K562 (cell line): ENCODE results near the gene ART4. TPM values are rescaled to one million over a fixed set of nuclear protein-coding genes. Genes with fewer than 3 reads are reported as not detected.

ENCODE experiments used
- CEBPG ChIP-seq, 3 experiments: fragments of 200-800 bp in 1 of 3; sonication (Bioruptor generic) in 1 of 3; sonication (generic) in 1 of 3; formaldehyde crosslinking in 1 of 3; IDR thresholded peaks in 2 of 3; conservative IDR thresholded peaks in 1 of 3; 2 replicates each; pipeline versions ENCODE4 v1.6.1 to v1.8.0; 2016 to 2022; ENCODE audit warnings: missing compliant biosample characterization in 2 of 3, missing genetic modification characterization in 2 of 3, mild to moderate bottlenecking in 1 of 3, missing genetic modification reagents in 1 of 3
- GTF2F1 ChIP-seq: IDR thresholded peaks from 2 replicates; pipeline ENCODE4 v1.6.1; 2011; ENCODE audit warnings: low read depth, low read length, improper control_type of control experiment
- ILK ChIP-seq: fragments of 450-650 bp; IDR thresholded peaks from 2 replicates; pipeline ENCODE4 v1.6.1; 2016; ENCODE audit warnings: missing genetic modification characterization, low read depth, mild to moderate bottlenecking, missing compliant biosample characterization, moderate library complexity, borderline replicate concordance
- KLF13 ChIP-seq: fragments of 450-650 bp; IDR thresholded peaks from 2 replicates; pipeline ENCODE4 v1.6.1; 2016; ENCODE audit warnings: missing genetic modification characterization, low read depth, mild to moderate bottlenecking, missing compliant biosample characterization, moderate library complexity, borderline replicate concordance
- L3MBTL2 ChIP-seq: fragments of 450-650 bp; IDR thresholded peaks from 2 replicates; pipeline ENCODE4 v1.6.1; 2016; ENCODE audit warnings: mild to moderate bottlenecking, moderate library complexity
- MAFF ChIP-seq: IDR thresholded peaks from 2 replicates; pipeline ENCODE4 v1.6.1; 2012; ENCODE audit warnings: low read length, improper control_type of control experiment
- MCM2 ChIP-seq: fragments of 450-650 bp; IDR thresholded peaks from 2 replicates; pipeline ENCODE4 v1.6.1; 2017; ENCODE audit warnings: low read depth, mild to moderate bottlenecking
- MCM5 ChIP-seq: fragments of 450-650 bp; IDR thresholded peaks from 2 replicates; pipeline ENCODE4 v1.6.1; 2016; ENCODE audit warnings: low read depth
- MEF2A ChIP-seq: IDR thresholded peaks from 2 replicates; pipeline ENCODE4 v1.6.1; 2011; ENCODE audit warnings: low read depth, mild to moderate bottlenecking, low read length, moderate library complexity; ENCODE audit not compliant: control insufficient read depth
- NFIX ChIP-seq: fragments of 250-450 bp; sonication (Bioruptor Pico); IDR thresholded peaks from 2 replicates; pipeline ENCODE4 v1.4.0; 2020; ENCODE audit warnings: low read depth, mild to moderate bottlenecking, moderate library complexity
- NRF1 ChIP-seq, 2 experiments: fragments of 450-650 bp; IDR thresholded peaks in 1 of 2; conservative IDR thresholded peaks in 1 of 2; 2 replicates each; pipeline ENCODE4 v1.6.1; 2014; ENCODE audit warnings: mild to moderate bottlenecking in 2 of 2
- POLR2AphosphoS2 ChIP-seq: IDR thresholded peaks from 2 replicates; pipeline ENCODE4 v1.6.1; 2012; ENCODE audit warnings: low read length, improper control_type of control experiment
- PURB ChIP-seq: sonication (generic); formaldehyde crosslinking; IDR thresholded peaks from 2 replicates; pipeline ENCODE4 v1.9.0; 2021; ENCODE audit warnings: low read depth, mild to moderate bottlenecking, missing genetic modification reagents
- SRF ChIP-seq, 2 experiments: fragments of 250-450, 450-650 bp in 1 of 2; sonication (Bioruptor Pico) in 1 of 2; sonication (generic) in 1 of 2; formaldehyde crosslinking; IDR thresholded peaks; 2 replicates each; pipeline versions ENCODE4 v1.5.0 to v1.5.1; 2020 to 2022; ENCODE audit warnings: mild to moderate bottlenecking in 1 of 2, missing genetic modification reagents in 1 of 2
- TAF9B ChIP-seq: fragments of 450-650 bp; IDR thresholded peaks from 2 replicates; pipeline ENCODE4 v1.6.1; 2018; ENCODE audit warnings: mild to moderate bottlenecking; ENCODE audit not compliant: partially characterized antibody
- TBL1XR1 ChIP-seq, 2 experiments: IDR thresholded peaks; 2 replicates each; pipeline ENCODE4 v1.6.1; 2012; ENCODE audit warnings: improper control_type of control experiment in 2 of 2, low read length in 2 of 2, mild to moderate bottlenecking in 1 of 2
- U2AF1 ChIP-seq: fragments of 200-400 bp; formaldehyde crosslinking; optimal IDR thresholded peaks from 2 replicates; pipeline ENCODE3; 2017; ENCODE audit warnings: mild to moderate bottlenecking, low read depth, low read length, moderate library complexity
- ZBTB1 ChIP-seq: sonication (generic); formaldehyde crosslinking; IDR thresholded peaks from 2 replicates; pipeline ENCODE4 v1.8.1; 2023; ENCODE audit warnings: missing genetic modification reagents, low read depth, mild to moderate bottlenecking, borderline replicate concordance
- ZNF134 ChIP-seq: fragments of 250-450 bp; sonication (Bioruptor Pico); conservative IDR thresholded peaks from 2 replicates; pipeline ENCODE4 v1.4.0; 2020
- ZNF444 ChIP-seq: fragments of 250-450 bp; sonication (Bioruptor Pico); IDR thresholded peaks from 2 replicates; pipeline ENCODE4 v1.4.0; 2020; ENCODE audit warnings: mild to moderate bottlenecking, moderate library complexity
- polyA plus RNA-seq, 8 experiments: library from polyadenylated mRNA; depleted of rRNA in 4 of 8; stranded (reverse) in 5 of 8; unstranded in 3 of 8; fragments of >200 nt; fragmentation: Nextera tagmentation in 2 of 8; fragmentation: Illumina TruSeq in 1 of 8; extraction: Ambion mirVana in 2 of 8; extraction: Trizol in 1 of 8; gene quantifications; 2 replicates each; pipeline versions ENCODE4 v1.2.1 to v1.2.3, GENCODE V29; 2011 to 2014; ENCODE audit warnings: inconsistent platforms in 1 of 8, missing spikeins in 1 of 8
- total RNA-seq, 7 experiments: library from RNA; depleted of rRNA in 6 of 7; stranded (reverse); fragments of >200 nt in 6 of 7; fragmentation: Illumina TruSeq in 2 of 7; extraction: Trizol in 2 of 7; gene quantifications; 2 replicates each; pipeline versions ENCODE4 v1.2.1 to v1.2.3, GENCODE V29; 2011 to 2021; ENCODE audit warnings: low replicate concordance in 1 of 7
- TF ChIP-seq, protein P1 (sequence below): fragments of 450-650 bp; formaldehyde crosslinking; IDR thresholded peaks from 2 replicates; pipeline ENCODE4 v1.4.0; 2022; ENCODE audit warnings: mild to moderate bottlenecking, moderate library complexity
- TF ChIP-seq, protein P2 (sequence below): fragments of 250-450 bp; sonication (Bioruptor Pico); IDR thresholded peaks from 2 replicates; pipeline ENCODE4 v1.8.0; 2021; ENCODE audit warnings: moderate library complexity, mild to moderate bottlenecking, inconsistent platforms
- TF ChIP-seq, protein P3 (sequence below): sonication (generic); formaldehyde crosslinking; IDR thresholded peaks from 2 replicates; pipeline ENCODE4 v1.8.1; 2023; ENCODE audit warnings: mild to moderate bottlenecking, missing genetic modification reagents
- TF ChIP-seq, protein P4 (sequence below): sonication (generic); formaldehyde crosslinking; IDR thresholded peaks from 2 replicates; pipeline ENCODE4 v1.8.1; 2023; ENCODE audit warnings: mild to moderate bottlenecking, missing genetic modification reagents
- TF ChIP-seq, protein P5 (sequence below): fragments of 250-450 bp; sonication (Bioruptor Pico); IDR thresholded peaks from 2 replicates; pipeline ENCODE4 v1.8.0; 2022; ENCODE audit warnings: moderate library complexity, mild to moderate bottlenecking, inconsistent platforms

Gene ART4
- total and polyA plus RNA-seq, 9 of the 15 experiments (the other 6 are each of a cell fraction or from before 2014, with no cell fraction given): 0.07 TPM; not detected in 8

DNA sequence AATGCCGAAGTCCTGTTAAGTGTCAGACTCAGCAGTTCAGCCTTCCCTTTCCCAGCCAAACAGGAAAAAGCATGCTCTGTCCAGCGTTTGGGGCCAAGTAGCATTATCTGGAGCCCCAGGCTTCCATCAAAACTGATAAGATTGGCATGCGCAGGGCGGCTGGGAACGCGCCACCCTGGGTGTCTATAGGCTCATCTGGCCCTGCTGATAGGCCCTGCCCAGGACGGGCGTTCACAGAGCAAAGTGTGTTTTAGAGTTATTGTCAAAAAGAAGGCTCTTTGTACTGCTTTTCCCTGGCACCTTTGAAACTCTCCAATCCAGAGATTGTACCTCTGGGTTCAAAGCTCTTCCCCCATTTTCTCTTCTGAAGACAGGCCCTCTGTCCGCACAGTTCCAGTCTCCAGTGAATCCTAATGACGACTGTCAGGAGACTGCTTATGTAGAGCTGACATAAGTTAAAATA, at the start of gene ART4 (continued):
- TF ChIP-seq, protein P1, sequence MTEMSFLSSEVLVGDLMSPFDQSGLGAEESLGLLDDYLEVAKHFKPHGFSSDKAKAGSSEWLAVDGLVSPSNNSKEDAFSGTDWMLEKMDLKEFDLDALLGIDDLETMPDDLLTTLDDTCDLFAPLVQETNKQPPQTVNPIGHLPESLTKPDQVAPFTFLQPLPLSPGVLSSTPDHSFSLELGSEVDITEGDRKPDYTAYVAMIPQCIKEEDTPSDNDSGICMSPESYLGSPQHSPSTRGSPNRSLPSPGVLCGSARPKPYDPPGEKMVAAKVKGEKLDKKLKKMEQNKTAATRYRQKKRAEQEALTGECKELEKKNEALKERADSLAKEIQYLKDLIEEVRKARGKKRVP (CRISPR knock-in tag): no peak
- TF ChIP-seq, protein P2, sequence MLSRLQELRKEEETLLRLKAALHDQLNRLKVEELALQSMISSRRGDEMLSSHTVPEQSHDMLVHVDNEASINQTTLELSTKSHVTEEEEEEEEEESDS: no peak
- no peak for TF ChIP-seq NFIX (CRISPR knock-in tag)
- TF ChIP-seq, protein P3, sequence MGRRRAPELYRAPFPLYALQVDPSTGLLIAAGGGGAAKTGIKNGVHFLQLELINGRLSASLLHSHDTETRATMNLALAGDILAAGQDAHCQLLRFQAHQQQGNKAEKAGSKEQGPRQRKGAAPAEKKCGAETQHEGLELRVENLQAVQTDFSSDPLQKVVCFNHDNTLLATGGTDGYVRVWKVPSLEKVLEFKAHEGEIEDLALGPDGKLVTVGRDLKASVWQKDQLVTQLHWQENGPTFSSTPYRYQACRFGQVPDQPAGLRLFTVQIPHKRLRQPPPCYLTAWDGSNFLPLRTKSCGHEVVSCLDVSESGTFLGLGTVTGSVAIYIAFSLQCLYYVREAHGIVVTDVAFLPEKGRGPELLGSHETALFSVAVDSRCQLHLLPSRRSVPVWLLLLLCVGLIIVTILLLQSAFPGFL (CRISPR knock-in tag): no peak
- TF ChIP-seq, protein P4, sequence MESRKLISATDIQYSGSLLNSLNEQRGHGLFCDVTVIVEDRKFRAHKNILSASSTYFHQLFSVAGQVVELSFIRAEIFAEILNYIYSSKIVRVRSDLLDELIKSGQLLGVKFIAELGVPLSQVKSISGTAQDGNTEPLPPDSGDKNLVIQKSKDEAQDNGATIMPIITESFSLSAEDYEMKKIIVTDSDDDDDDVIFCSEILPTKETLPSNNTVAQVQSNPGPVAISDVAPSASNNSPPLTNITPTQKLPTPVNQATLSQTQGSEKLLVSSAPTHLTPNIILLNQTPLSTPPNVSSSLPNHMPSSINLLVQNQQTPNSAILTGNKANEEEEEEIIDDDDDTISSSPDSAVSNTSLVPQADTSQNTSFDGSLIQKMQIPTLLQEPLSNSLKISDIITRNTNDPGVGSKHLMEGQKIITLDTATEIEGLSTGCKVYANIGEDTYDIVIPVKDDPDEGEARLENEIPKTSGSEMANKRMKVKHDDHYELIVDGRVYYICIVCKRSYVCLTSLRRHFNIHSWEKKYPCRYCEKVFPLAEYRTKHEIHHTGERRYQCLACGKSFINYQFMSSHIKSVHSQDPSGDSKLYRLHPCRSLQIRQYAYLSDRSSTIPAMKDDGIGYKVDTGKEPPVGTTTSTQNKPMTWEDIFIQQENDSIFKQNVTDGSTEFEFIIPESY: no peak
- TF ChIP-seq PURB: no peak
- no peak for TF ChIP-seq TAF9B
- no peak for TF ChIP-seq POLR2AphosphoS2
- no peak for TF ChIP-seq ZNF134
- no peak for TF ChIP-seq ILK (tag)
- TF ChIP-seq CEBPG (CRISPR knock-in tag; IDR thresholded peaks at IDR 0.05): no peak
- no peak for TF ChIP-seq CEBPG (tag; conservative IDR thresholded peaks at IDR 0.05 in 1 of 2, IDR thresholded peaks at IDR 0.05 in 1 of 2)
- TF ChIP-seq ZNF444 (CRISPR knock-in tag): no peak
- no peak for TF ChIP-seq TBL1XR1 (IDR thresholded peaks at IDR 0.05; ENCODE audit: low read length in 2 of 2)
- TF ChIP-seq MCM5: no peak
- TF ChIP-seq U2AF1: no peak
- TF ChIP-seq, protein P5, sequence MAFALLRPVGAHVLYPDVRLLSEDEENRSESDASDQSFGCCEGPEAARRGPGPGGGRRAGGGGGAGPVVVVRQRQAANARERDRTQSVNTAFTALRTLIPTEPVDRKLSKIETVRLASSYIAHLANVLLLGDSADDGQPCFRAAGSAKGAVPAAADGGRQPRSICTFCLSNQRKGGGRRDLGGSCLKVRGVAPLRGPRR (CRISPR knock-in tag): no peak
- TF ChIP-seq MCM2: no peak
- TF ChIP-seq GTF2F1: no peak
- TF ChIP-seq MAFF: no peak
- no peak for TF ChIP-seq ZBTB1
- no peak for TF ChIP-seq MEF2A
- TF ChIP-seq L3MBTL2: peak; percentile 20; the same call in 1 of the 2 replicates
- no peak for TF ChIP-seq KLF13 (tag)
- peak; percentile 77 to 81 for TF ChIP-seq NRF1 (conservative IDR thresholded peaks at IDR 0.05 in 1 of 2, IDR thresholded peaks at IDR 0.05 in 1 of 2)
- no peak; a peak in 1 of 4 replicates for TF ChIP-seq SRF (CRISPR knock-in tag; IDR thresholded peaks at IDR 0.05)
